HG02970 (cell line): ENCODE data around the gene SFXN5.

Experiments used
- ATAC-seq: cut with Tn5 transposase; IDR thresholded peaks from one replicate; pipeline ENCODE4 v1.9.1; 2021; ENCODE audit warnings: mild to moderate bottlenecking, moderate library complexity, moderate number of reproducible peaks; ENCODE audit not compliant: unreplicated experiment, low FRiP score

SFXN5 gene

GRCh38 chr2:72945450-72946019 is 126.0 kb downstream of the SFXN5 start:
- ATAC-seq: no peak

DNA sequence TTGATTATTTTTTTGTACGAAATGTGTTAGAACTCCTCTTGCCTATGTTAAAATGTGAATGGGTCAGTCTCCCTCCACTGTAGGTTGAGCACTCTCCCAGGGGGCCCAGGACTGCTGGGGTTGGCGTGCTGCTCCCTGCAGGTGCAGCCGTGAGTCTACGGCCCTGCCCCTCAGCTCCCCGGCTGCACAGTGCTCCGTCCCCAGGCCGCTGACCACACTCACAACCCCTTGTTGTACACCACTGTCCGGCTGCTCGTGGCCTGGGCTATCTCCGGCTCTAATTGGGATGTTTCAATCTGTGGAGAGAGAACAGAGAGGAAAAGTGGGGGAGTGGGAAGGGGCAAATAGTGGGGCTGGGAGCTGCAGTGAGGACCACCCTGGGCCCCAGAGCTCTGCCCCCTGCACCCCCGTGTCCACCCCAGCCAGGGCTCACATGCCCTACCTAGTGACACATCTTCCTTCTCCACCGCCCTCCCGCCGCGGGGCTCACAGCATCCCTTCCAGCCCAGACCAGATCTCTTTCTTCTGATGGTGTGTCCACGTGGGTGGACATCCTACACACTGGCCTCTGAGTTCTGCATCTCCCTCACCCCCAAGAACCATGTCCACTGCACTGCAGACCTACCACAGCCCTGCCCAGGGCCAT is 126.6 kb downstream of the SFXN5 start:
- no peak for ATAC-seq

DNA sequence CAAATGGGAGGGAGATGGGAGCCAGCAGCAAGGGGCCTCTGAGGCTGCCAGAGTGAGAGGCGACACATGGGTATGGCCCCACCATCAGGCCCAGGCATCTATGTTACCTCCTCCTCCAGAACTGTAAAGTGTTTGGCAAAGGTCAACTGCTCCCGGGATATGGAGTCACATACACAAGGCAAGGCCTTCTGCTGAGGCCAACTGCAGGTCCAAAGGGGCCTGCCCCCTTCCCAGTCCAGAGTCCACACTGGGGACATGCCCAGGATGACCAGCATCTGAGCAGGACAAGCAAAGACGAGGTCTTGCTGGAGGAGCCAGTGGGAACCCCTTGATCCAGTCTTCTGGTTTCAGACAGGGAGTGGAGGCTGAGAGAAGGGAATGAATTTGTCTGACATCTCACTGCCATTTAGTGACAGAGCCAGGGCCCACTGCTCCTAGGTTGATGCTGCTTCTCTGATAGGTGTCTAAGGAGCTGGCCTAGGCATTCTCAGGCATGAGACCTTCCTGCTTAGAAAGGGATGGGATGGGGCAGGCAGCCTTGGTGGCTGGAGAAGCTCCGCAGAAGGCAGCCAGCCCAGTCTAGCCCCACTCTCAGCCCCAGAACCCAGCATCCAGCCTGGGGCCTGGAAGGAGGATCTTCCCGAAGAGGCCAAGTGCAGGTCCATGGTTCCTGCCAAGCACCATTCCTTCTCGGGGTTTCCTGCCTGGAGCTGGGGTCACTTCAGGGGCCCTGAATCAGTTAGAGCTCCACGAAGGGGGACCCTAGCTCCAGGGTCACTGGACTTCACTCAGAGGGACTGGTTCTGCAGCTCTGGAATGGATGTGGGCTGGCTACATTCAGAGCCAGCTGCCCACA is 127.7 kb downstream of the SFXN5 start:
- ATAC-seq: no peak

- ATAC-seq: no peak
Observed at GRCh38 chr2:72942881-72943418, 128.6 kb downstream of the SFXN5 start.

DNA sequence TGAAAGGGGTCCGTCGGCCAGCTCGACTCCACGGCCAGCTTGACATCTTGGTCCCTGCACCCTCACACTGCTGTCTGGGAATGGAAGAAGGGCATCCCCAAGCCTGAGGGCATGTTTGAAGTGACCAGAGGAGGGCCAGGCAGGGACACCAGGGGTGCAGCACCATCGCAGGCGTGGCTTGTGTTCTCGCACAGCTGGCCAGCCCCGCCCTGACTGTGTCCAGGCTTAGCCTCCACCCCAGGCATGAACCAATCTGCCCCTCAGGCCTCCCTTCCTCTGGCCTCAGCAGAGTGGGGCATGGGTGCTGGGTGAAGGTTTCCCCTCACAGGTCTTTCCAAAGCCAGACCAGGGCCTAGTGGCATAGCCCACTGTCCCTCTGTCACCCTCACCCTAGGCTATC is 129.2 kb downstream of the SFXN5 start:
- no peak for ATAC-seq

GRCh38 chr2:72940786-72941185 is 130.7 kb downstream of the SFXN5 start:
- ATAC-seq: no peak

GRCh38 chr2:72940361-72940760 is 131.2 kb downstream of the SFXN5 start:
- no peak for ATAC-seq

DNA sequence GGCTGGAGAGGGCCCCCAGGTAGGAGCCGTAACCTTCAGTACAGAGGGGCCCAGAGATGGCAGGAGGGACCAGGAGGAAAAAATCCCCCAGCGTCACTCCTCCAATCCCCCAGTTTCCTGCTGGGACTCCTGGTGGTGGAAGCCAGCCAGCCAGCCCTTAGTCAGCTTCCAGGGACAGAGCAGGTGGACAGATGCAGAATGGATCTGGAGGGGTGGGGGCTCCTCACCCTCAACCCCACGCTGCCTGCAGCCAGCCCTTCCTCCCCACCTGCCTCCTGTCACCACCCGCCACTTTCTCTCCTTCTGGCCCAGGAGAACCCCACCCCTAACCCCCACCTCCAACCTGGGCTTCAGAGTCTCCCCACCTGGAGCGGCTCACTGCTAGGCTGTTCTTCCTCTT is 133.1 kb downstream of the SFXN5 start:
- no peak for ATAC-seq

DNA sequence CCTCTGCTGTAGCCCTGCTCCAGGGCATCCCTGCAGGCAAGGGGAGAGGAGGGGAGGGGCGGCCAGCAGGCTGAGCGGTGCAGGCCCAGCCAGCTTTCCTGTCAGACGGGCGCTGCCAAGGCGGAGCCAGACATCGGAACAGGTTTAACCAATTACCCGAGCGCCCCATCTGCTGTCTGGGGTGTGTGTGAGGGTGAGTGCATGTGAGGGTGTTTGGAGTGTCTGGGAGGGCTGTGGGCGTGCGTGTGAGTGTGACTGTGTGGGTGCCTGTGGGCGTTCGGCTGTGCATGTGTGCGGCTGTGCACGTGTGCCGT is 134.2 kb downstream of the SFXN5 start:
- no peak for ATAC-seq

- no peak for ATAC-seq
Observed at GRCh38 chr2:72936660-72937355, 134.7 kb downstream of the SFXN5 start.

- ATAC-seq: no peak
Observed at GRCh38 chr2:72935611-72935957, 135.9 kb downstream of the SFXN5 start.

GRCh38 chr2:72934683-72935610 is 136.6 kb downstream of the SFXN5 start:
- no peak for ATAC-seq

DNA sequence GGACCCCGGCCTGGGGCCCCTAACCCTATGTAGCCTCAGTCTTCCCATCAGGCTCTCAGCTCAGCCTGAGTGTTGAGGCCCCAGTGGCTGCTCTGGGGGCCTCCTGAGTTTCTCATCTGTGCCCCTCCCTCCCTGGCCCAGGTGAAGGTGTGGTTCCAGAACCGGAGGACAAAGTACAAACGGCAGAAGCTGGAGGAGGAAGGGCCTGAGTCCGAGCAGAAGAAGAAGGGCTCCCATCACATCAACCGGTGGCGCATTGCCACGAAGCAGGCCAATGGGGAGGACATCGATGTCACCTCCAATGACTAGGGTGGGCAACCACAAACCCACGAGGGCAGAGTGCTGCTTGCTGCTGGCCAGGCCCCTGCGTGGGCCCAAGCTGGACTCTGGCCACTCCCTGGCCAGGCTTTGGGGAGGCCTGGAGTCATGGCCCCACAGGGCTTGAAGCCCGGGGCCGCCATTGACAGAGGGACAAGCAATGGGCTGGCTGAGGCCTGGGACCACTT is 137.8 kb downstream of the SFXN5 start:
- ATAC-seq: no peak

DNA sequence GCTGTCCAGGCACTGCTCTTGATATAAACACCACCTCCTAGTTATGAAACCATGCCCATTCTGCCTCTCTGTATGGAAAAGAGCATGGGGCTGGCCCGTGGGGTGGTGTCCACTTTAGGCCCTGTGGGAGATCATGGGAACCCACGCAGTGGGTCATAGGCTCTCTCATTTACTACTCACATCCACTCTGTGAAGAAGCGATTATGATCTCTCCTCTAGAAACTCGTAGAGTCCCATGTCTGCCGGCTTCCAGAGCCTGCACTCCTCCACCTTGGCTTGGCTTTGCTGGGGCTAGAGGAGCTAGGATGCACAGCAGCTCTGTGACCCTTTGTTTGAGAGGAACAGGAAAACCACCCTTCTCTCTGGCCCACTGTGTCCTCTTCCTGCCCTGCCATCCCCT is 138.3 kb downstream of the SFXN5 start:
- no peak for ATAC-seq

DNA sequence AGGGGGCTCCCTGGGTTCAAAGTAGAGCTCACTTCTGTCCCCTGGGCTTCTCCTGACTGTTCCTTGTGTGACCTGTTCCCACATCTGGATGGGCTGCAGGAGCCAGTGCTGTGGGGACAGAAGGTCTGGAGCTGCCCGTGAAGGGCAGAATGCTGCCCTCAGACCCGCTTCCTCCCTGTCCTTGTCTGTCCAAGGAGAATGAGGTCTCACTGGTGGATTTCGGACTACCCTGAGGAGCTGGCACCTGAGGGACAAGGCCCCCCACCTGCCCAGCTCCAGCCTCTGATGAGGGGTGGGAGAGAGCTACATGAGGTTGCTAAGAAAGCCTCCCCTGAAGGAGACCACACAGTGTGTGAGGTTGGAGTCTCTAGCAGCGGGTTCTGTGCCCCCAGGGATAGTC is 138.7 kb downstream of the SFXN5 start:
- no peak for ATAC-seq

DNA sequence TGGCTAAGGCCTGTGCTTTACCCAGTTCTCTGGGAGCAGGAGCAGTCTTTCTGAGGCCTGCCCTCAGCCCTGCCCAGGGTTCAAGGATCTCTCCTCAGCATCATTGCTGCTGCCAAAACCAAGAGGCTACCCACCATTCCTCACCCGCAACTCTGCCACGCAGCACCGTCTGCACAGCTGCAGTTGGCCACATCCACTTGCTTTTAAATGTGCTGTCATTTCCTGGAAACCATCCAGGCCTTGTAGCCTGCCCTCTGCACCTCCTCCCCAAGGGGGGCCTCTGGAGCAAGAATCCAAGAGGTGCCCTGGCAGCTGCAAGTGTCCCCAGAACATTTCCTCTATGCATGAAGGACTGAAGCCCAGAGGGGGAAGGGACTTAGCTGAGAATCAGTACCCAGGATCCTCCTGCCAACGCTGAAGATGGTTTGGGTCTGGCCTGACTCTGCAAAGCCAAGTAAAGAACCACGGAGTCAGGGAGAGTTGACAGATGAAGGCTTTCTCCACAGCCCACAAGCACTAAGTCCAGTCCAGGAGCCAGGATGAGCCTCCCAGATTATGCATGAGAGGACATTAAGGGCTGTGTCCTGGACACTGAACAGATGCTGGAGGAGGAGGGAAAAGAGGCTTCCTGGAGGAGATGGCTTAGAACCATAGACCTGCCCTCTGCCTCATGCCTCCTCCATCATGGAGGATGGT is 139.3 kb downstream of the SFXN5 start:
- ATAC-seq: no peak

- ATAC-seq: no peak
Observed at GRCh38 chr2:72931280-72931910, 140.1 kb downstream of the SFXN5 start.

DNA sequence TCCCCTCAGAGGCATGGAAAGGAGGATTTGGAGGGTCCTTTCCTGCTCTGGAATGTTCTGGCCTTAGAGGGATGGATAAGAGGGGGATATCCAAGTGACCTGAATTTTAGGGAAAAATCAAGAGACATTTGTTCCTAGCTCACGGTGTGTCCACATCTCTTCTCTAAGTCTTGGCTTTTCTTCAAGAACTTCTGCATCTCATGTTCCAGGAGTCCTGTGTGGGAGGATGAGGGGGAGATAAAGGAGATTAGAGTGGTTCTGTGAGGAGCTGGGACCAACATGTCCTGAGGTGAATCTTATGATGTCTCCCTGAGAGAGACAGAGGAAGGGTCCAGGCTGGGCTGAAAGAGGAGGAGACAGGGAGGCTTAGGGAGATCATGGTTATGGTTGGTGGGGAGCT is 142.5 kb downstream of the SFXN5 start:
- no peak for ATAC-seq
